H7 (cell line): ENCODE data around the gene GNMT. TPM values are rescaled to one million over a fixed set of nuclear protein-coding genes. Genes with fewer than 3 reads are reported as not detected.
"Not testable (repeated sequence)": the region's sequence is repeated elsewhere in the genome, so short reads cannot be mapped to it uniquely, and the experiment has no call there.

Experiments
- DNase-seq: peaks from one replicate; pipeline ENCODE4 v3.0.0; 2012
- H3K27me3 ChIP-seq: 2 replicates; pipeline ENCODE4 v1.6.0; 2011; ENCODE audit warnings: mild to moderate bottlenecking, low read length; ENCODE audit not compliant: control insufficient read depth, insufficient read depth
- H3K36me3 ChIP-seq: replicated peaks from 2 replicates; pipeline ENCODE4 v1.5.1; 2011; ENCODE audit warnings: low read length; ENCODE audit not compliant: control insufficient read depth, insufficient read depth
- H3K4me3 ChIP-seq: 2 replicates; pipeline ENCODE4 v1.5.1; 2011; ENCODE audit warnings: low read depth, mild to moderate bottlenecking, control low read depth, low read length, moderate library complexity; ENCODE audit not compliant: insufficient read depth
- total RNA-seq: library from RNA; depleted of rRNA; stranded (reverse); fragments of >200 nt; shearing (Covaris generic); gene quantifications from 2 replicates; pipeline ENCODE4 v1.2.3, GENCODE V29; 2014

The GNMT gene
- total RNA-seq, 1 experiment from 2014 or later: 0.10 TPM

DNA sequence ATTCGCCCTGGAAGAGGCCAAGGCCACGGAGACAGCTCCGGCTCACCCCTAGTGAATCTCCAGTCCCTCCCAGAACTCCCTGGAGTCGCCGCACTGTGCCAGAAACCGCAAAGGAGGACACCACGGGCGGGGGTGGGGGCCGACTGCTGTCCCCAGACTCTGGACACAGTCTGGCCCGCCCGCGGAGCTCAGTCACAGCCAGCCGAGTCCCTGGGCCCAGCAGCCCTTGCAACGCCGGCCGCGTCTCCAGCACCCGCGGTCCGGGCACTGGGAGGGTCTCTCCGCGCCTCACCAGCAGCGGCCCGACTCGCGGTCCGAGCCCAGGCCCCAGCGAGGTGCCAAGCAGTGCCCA, 17.9 kb downstream of the GNMT start:
- Histone ChIP-seq H3K4me3 (peak overlapping the region; percentile 77), H3K36me3 (no peaks in the 10 kb centered on the region), H3K27me3 (no peaks in the 10 kb centered on the region)
- peak; percentile 83 for DNase-seq

GRCh38 chr6:42978839-42979522, 18.4 kb downstream of the GNMT start, which contains the start of gene PEX6:
Gene PEX6, minus strand, starts transcription at chr6:42979181. Its CDS starts 31 bp downstream, at chr6:42979150.
- Histone ChIP-seq H3K27me3 (no peaks in the 10 kb centered on the region), H3K4me3 (peak within 1 kb of the TSS; percentile 77), H3K36me3 (no peaks in the 10 kb centered on the region)
- DNase-seq: peak; percentile 97

DNA sequence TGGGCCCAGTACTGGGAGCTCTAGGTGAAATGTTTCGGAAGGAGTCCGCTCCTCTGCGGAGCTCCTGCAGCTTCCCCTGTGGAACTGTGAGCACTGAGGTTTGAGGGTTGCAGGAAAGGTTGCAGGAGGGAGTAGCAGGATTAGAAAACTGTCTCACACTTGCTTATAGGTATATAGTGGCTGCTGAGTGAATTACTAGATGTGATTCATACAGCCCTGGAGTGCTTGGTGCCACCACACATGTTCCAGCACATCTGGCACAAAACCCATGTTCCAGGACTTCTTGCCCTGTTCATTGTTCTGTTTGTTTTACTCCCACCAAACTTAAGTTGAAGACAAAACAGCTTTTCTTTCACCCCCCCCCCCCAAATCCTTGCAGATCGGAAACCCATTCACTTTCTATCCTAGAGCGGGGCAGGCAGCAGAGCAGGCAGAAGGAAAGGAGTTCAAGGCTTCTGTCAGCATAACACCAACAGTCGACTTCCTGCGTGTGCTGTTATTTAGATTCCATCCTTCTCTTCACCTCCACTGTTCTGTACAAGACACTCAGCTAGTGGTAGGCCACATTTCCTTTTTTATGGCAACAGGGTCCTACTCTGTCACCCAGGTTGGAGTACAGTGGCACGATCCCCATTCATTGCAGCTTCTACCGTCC, 19.1 kb downstream of the GNMT start:
- Histone ChIP-seq H3K4me3 (peak overlapping the region; percentile 77), H3K27me3 (no peaks in the 10 kb centered on the region), H3K36me3 (no peaks in the 10 kb centered on the region)
- DNase-seq: no peak

DNA sequence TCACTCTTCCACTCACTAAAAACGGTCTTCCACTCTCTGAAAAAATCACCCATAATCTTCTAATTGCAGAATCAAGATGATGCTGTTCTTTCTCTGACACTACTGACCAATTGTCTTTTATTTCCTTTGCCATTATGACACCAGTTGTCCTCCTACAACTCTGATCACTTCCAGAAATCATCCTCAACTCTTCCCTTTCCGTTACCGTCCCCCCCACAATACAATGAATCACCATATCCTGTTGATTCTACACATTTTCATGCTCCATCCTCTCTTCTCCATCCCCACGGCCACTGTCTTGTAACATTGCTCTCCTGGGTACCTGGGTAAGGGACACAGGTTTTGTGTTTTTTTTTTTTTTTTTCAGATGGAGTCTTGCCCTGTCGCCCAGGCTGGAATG, 21.3 kb downstream of the GNMT start:
- no peaks in the 10 kb centered on the region; the same call in 1 of the 2 replicates for H3K27me3 ChIP-seq
- DNase-seq: no peak
- no peak overlapping the region for H3K4me3 ChIP-seq
- H3K36me3 ChIP-seq: no peaks in the 10 kb centered on the region

GRCh38 chr6:42984001-42984923, 23.7 kb downstream of the GNMT start, which contains the start of gene PPP2R5D:
Gene PPP2R5D, plus strand, starts transcription at chr6:42984570. Its CDS starts 108 bp downstream, at chr6:42984678.
- H3K27me3 ChIP-seq: no peaks in the 10 kb centered on the region; the same call in 1 of the 2 replicates
- H3K4me3 ChIP-seq: peak within 1 kb of the TSS; percentile 88
- peak; percentile 97 for DNase-seq
- no peaks in the 10 kb centered on the region; the same call in none of the 2 replicates for H3K36me3 ChIP-seq

- Histone ChIP-seq H3K36me3 (peaks cover under 1% of the 10 kb centered on the region), H3K27me3 (no peaks in the 10 kb centered on the region; the same call in 1 of the 2 replicates), H3K4me3 (peak overlapping the region; percentile 88)
- peak; percentile 79 for DNase-seq
Observed at GRCh38 chr6:42984924-42985475, 24.4 kb downstream of the GNMT start.

GRCh38 chr6:42987533-42988451, 27.2 kb downstream of the GNMT start:
- no peak for DNase-seq
- peaks cover 4% of the 10 kb centered on the region for H3K36me3 ChIP-seq
- H3K27me3 ChIP-seq: no peaks in the 10 kb centered on the region; the same call in 1 of the 2 replicates
- no peak overlapping the region for H3K4me3 ChIP-seq

DNA sequence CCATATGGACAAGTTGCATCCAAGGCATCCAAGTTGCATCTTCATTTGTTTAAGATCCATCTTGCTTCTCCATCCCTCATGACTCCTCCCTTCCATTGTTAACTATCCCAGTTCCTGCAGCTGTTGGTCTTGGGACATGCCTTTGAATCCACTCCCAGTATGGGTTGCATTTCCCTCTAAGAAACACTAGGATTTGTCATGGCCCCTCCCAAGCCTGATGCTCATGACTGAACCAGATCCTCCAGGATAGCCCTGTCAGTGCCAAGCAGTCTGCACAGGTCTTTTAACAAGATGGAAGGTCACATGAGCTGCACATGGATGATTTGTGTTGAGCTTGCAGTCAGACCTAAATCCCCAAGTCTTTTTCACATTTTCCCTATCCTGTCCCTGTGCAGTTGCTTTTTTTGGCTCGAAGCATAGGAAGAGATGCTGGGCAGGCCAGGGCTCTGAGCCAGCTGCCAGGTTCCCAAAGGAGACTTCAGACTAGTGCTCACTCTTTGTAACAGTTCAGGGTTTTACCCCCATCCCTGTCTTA, 28.0 kb downstream of the GNMT start:
- Histone ChIP-seq H3K36me3 (peaks cover 4% of the 10 kb centered on the region), H3K4me3 (no peak overlapping the region)
- no peak for DNase-seq

GRCh38 chr6:42989923-42990322, 29.4 kb downstream of the GNMT start:
- H3K27me3 ChIP-seq: no peaks in the 10 kb centered on the region; the same call in 1 of the 2 replicates
- H3K36me3 ChIP-seq: peaks cover 4% of the 10 kb centered on the region
- H3K4me3 ChIP-seq: no peak overlapping the region
- no peak for DNase-seq

More for the DNA sequence above, 28.0 kb downstream of the GNMT start:
- no peaks in the 10 kb centered on the region; the same call in 1 of the 2 replicates for H3K27me3 ChIP-seq

- DNase-seq: no peak
- no peak overlapping the region for H3K4me3 ChIP-seq
- no peaks in the 10 kb centered on the region for H3K27me3 ChIP-seq
- peaks cover 4% of the 10 kb centered on the region for H3K36me3 ChIP-seq
Observed at GRCh38 chr6:42993445-42993844, 32.9 kb downstream of the GNMT start.

GRCh38 chr6:42996513-42996912, 36.0 kb downstream of the GNMT start:
- Histone ChIP-seq H3K27me3 (no peaks in the 10 kb centered on the region), H3K4me3 (no peak overlapping the region), H3K36me3 (no peaks in the 10 kb centered on the region; the same call in 1 of the 2 replicates)
- no peak for DNase-seq

DNA sequence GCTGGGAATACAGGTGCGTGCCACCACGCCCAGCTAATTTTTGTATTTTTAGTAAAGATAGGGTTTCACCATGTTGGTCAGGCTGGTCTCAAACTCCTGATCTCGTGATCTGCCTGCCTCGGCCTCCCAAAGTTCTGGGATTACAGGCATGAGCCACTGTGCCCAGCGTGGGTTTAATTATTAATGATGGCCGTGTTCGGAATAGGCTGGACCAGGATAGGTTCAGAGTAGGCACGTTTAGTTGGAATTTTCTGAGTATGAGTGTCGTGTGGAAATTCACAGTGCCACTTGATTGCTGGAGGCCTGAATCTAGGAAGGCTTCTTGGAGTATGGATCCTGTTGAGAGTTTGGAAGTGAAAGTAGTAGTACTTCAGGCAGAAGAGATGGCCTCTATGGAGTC, 37.7 kb downstream of the GNMT start:
- not testable (repeated sequence) for DNase-seq, H3K36me3 ChIP-seq, H3K4me3 ChIP-seq, H3K27me3 ChIP-seq

GRCh38 chr6:43001843-43002242, 41.3 kb downstream of the GNMT start:
- Histone ChIP-seq H3K27me3 (no peaks in the 10 kb centered on the region), H3K4me3 (no peak overlapping the region), H3K36me3 (no peaks in the 10 kb centered on the region; the same call in none of the 2 replicates)
- DNase-seq: no peak
